NCI-H2171 treated with DMSO at 0.1 percent for 48 hours (cell line): Measurements from ENCODE around the gene CAMK1D.
"Not testable (repeated sequence)": the region's sequence is repeated elsewhere in the genome, so short reads cannot be mapped to it uniquely, and the experiment has no call there.

Source experiments
- DNase-seq: peaks from one replicate; lab custom pipeline; 2025; lab: John Stamatoyannopoulos, UW

CAMK1D gene

DNA sequence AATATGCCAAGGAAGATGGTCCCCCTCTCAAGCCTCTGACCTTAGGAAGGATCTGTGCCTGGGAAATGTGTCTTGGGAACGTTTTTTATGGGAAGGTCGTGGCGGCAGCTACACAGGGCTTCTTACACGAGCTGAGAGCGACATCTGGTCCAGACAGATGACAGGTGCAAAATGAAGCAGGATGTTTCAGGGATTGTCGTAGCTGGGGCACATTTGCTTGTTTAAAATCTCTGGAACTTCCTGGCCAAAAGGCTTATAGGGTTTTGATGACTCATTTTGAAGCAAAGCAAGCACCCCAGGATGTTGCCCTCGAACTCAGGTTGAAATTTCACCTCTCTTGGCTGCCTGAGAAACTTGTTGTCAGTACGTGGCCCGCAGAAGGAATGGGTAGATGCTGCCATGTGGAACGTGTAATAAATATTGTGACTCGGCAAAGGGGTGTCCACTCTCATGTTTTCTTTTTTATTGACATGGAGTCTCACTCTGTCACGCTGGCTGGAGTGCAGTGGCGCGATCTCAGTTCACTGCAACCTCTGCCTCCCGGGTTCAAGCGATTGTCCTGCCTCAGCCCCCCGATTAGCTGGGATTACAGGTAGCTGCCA, 117.5 kb downstream of the CAMK1D start:
- DNase-seq: peak; percentile 90

DNA sequence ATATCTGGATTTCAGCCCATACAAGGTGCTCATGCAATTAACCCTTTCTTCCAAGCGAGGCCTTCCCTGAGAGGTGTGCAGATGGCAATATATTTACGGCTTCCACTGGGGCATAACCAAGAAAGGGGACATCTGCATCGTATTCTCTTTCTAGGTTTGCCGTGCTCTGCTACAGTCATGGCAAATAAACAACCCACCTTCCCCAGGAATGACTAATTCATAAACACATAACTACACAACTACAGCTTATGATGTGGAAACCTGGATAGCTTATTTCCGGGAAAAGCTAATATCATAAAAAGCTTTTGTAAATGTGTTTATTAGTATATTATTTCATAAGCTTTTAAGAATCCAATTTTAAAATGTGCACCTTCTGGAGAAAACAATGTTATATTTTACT, 120.0 kb downstream of the CAMK1D start:
- DNase-seq: peak; percentile 85

DNA sequence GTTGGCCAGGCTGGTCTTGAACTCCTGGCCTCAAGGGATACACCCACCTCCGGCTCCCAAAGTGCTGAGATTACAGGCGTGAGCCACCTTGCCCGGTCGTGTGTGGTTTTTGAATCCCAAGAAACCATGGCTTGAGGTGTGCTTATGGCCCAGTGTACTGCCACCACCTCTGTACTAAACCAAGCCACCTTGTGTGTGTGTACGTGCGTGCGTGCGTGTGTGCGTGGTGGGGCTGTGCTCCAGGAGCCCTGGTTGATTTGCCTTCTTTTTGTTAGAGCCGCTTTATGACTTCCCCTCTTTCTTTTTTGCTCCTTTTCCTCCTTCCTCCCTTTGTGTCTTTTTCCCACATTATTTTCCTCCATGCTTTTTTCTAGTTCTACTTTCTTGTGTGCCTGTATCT, 121.4 kb downstream of the CAMK1D start:
- DNase-seq: no peak

DNA sequence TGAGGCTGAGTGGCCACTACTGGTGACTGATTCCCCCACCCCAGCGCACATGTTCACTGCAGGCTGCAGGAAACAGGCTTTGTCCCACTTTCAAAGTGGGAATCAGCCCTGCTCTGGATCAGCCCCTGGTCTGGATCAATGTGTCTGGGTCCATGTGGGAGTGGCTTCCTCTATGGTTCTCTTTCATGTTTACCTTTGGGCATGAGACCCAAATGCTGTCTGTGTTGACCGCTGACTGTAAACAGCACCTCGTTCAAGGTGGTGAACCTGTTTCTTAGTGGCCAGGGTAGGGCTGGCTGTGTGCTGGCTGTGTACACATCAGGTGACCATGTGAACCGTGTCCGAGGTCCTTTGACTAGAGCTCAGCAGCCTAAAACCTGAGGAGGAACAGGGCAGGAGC, 121.8 kb downstream of the CAMK1D start:
- DNase-seq: no peak

DNA sequence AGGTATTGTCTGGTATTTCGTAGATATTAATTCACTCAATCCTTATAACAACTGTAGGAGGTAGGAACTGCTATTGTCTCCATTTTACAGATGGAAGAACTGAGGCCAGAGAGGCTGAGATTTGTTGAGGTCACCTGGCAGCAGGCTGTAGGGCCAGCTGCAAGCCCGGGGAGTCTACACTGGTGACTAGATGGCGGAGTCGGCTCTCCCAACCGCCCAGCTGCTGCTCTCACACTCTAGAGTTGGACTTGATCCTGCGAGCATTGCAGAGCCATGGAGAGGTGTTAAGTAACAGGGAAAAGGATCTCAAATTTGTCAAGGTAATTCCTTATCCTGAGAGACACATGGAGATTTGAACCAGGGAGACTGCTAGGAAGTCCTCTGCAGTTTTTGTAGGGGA, 124.1 kb downstream of the CAMK1D start:
- DNase-seq: no peak

DNA sequence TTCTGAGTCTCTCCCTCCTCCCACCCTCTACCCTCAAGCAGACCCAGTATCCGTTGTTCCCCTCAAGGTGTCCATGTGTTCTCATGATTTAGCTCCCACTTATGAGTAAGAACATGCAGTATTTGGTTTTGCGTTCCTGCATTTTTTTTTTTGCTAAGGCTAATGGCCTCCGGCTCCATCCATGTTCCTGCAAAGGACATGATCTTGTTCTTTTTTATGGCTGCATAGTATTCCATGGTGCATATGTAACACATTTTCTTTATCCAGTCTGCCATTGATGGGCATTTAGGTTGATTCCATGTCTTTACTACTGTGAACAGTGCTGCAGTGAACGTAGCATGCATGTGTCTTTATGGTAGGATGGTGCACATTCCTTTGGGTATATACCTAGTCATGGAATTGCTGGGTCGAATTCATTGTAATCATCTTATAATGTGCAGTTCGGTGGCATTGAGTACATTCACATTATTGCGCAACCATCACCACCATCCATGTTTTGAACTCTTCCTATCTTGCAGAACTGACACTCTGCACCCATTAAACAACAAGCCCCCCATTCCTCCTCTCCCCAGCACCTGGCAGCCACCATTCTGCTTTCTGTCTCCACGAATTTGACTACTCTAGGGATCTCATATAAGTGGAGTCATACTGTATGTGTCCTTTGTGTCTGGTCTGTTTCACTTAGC, 125.5 kb downstream of the CAMK1D start:
- no peak for DNase-seq

DNA sequence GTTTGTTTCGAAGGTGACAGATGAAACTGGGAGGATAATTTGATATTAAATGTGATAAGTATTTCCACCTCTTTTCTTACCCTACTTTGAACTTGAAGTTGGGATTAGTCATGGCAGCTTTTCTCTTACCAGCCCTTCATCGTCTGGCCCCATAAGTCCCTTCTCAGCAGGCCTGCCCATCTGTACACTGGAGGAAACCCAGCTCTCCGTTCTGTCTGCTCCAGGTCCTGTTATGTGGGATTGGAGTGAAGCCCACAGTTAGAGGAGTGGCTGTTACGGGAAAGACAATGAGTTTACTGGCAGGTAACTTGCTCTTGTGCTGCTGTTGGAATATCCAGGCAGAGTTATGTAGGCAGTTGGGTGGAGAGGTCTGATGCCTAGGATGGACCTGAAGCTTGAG, 127.3 kb downstream of the CAMK1D start:
- DNase-seq: no peak

DNA sequence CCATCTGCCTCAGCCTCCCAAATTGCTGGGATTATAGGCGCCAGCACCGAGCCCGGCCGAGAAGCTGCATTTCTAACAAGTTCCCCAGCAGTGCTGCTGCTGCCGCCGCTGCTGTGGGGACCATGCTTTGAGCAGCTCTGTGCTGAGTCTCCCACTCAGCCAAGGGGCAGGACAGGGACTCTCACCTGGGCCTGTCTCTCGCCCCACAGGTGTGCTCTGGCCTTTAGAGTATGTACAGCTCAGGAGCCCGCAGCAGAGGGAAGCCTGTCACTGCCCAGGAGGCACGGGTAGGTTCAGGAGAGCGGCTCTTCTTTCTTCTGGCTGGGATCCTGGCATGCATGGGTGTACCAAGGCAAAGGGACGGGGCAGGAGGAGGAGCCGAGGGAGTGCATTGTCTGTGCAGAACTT, 130.1 kb downstream of the CAMK1D start:
- DNase-seq: no peak

DNA sequence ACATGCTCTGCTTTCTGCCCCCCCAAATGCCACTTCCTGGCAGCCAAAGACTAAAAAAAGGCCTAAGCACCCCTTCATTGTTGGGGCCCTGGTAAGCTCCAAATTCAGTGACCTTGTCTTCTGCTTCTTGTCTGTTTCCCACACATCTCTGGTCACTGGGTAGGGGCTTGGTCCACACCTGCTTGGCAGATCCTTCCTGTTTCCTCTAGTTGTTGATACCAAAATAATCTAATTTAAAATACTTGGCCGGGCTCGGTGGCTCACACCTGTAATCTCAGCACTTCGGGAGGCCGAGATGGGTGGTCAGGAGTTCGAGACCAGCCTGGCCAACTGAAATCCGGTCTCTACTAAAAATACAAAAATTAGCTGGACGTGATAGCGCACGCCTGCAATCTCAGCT, 130.6 kb downstream of the CAMK1D start:
- no peak for DNase-seq

DNA sequence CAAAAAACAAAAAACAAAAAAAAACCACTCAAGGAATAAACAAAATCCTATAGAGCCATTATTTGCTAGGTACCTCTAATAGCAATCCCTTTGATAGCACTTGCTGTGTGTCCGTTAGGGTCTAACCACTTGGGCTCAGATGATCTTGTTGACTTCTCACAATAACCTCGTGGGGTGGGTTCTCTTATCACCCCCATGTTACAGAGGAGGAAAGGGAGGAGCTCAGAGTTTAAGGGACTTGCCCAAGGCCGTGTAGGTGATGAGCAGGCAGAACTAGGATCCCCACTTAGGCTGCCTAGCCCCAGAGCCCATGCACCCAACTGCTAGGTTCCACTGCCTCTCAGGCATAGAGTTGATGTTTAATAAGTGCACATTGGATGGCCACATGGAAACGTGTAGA, 131.1 kb downstream of the CAMK1D start:
- no peak for DNase-seq

DNA sequence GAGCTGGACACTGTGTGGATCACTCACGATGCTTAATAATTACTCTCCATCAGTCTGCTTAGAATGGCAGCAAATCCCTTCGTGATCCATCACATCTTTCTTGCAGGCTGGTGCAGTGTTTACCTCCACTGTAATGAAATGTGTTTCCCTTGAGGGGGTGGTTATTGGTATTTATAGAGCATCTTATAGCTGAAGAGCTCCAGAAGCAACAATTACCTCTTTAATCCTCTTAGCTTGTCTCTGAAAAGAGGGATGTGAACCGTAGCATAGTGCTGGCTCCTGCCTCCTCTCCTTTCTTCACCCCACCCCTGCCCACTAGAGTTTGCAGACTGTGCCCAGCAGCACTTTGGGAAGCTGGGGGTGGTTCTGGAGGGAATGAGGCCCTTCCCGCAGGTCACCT, 132.6 kb downstream of the CAMK1D start:
- DNase-seq: no peak

DNA sequence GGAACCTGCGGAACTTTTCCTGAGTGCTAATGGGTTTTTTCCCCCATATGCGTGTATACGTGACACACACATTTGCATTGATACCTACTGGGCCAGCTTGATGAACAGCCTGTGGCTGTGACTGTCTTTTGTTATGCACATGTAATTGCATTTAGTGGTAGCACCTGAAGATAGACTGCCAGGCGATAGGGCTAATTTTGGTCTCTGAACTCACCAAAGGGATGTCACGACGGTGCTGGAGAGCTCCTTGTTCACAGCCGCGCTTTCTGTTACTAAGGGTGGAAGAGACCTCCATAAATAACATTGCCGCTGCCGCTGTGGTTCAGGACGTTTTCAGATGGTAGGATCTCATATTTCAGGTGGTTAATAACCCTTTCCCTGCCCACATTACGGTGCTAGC, 133.2 kb downstream of the CAMK1D start:
- peak; percentile 25 for DNase-seq

DNA sequence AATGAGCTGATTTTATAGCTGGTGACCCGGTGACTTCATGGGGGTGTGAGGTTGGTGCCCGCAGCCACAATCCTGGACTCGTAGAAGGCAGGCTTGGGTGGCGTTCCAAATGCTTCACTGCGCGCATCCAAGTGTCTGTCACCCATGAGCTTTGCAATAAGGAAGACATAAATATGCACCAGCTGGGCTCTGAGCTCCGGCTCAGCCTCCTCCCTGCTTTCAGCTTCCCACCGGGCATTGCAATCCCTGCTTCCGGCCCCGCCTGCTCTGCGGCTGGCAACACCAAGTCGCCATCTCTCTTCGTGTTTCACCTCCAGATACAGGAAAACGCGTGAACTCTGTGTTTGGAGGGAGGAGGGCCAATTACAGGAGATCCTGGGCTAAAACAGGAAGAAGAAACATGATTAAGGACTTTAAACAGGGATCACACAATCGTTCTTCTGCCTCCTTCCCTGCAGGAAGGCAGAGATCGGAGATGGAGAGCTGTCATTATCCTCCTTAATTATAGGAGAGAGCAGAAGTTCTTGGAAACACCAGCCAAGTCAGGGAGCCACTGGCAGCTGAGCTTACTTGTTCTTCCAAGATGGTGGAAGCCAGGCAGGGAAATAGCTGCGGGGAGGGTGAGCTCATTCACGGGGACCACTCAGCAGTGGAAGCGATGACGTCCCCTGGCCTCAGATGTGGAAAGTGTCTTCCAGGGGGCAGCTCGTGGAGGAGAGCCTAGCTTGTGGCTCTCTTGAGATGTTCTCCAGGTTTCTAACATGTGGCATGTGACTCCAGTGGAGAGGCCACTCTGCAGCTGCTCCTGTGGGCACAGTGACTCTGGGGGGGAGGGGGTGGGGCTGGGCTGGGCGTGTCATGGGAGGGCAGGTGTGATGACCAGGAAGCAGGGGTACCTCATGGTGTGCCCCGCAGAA, 134.9 kb downstream of the CAMK1D start:
- peak; percentile 81 for DNase-seq

DNA sequence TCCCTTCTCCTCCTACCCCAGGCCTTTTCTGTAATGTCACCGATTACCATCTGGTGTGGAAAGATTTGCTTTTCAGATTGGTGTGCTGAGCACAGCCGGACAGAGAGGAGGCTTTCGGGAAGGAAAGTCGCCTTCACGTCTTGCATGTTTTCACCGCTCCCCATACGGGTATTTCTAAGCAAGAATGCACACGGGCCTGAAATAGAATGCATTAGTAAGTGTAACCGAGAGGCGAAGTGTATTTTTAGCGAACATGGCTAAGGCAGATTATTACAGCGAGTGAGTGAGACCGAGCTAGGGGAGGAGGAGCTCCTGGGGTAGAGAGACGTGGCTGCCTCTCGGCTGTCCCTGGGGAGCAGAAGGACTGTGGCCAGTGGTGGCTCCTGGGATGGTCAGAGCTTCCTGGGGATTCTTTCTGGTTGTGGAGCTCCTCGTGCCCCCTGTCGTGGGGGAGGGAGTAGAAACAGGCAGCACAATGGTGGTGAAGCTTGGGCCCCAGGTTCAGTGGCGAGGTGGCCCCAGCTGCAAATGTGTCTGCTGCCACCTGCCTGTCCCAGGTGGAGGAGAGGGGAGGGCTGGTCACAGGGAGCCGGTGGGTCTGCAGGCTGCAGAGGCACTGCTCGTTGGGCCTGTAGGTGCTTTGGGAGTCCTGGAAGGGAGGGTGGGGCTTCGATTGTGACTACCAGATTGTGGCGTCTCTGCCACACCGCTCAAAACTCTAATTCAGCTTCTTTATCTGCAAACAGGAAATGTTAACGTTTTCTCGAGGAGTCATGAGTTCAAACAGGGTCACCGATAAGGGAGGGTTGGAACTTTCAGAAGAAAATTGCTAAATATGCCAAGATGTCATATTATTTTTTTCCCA, 135.8 kb downstream of the CAMK1D start:
- DNase-seq: peak; percentile 67

DNA sequence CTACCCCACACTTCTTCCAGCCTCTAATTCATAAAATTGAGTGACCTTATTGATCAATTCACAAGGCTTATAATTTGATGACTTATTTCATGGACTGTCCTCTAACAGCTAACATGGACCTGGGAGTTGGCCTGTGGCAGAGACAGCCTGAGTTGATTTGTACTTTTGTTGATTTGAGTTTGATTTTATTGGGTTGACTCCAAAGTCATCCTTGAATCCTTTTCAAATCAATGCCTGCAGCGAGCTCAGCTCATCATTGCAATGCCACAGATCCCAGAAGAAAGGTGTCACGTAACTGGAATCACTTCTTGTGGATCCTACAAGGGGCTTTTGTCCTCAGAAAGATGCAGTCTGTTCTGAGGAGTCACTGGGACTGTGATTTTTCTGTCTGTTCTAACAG, 138.0 kb downstream of the CAMK1D start:
- DNase-seq: no peak

DNA sequence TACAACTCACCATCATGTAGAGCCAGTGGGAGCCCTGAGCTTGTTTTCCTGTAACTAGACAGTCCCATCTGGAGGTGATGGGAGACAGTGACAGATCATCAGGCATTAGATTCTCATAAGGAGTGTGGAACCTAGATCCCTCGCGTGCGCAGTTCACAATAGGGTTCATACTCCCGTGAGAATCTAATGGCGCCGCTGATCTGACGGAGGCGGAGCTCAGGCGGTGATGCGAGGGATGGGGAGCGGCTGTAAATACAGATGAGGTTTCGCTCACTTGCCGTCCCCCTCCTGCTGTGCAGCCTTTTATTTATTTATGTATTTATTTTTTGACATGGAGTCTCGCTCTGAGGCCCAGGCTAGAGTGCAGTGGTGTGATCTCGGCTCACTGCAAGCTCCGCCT, 139.3 kb downstream of the CAMK1D start:
- no peak for DNase-seq

DNA sequence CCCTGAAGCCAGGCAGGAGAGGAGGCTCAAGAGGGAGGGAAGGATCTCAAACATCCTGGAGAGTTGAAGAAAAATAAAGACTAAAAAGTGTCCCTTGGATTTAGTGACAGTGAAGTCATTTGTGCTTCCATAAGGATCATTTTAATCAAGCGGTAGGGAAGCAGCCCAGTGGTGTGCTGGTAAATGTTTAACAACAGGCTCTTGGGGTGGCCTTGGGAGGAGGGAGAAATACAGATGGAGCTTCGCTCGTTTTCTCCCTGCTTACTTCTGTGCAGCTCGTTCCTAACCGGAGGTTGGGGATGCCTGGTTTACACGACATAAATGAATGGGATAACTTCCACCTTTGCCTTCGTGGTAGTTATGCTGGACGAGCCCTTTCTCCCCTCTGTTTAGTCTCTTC, 140.0 kb downstream of the CAMK1D start:
- DNase-seq: no peak

DNA sequence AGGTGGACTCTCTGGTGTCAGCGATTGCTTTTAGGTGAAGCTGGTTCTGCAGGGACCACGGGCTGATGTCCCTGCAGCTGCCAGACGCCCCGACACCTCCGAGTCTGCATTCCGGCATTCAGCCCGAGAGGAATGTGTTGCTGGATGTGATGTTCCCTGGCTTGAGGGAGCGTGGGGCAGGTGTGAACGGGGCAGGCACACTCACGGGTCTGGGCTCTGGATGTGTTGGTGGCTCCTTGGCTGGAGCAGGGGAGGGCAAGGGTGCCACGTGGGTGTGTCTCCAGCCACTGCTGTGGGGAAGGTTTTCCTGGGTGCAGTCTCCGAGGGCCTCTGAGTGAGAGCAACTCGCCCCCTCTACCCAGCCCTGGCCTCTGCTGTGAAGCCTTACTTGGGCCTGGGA, 140.5 kb downstream of the CAMK1D start:
- DNase-seq: no peak

DNA sequence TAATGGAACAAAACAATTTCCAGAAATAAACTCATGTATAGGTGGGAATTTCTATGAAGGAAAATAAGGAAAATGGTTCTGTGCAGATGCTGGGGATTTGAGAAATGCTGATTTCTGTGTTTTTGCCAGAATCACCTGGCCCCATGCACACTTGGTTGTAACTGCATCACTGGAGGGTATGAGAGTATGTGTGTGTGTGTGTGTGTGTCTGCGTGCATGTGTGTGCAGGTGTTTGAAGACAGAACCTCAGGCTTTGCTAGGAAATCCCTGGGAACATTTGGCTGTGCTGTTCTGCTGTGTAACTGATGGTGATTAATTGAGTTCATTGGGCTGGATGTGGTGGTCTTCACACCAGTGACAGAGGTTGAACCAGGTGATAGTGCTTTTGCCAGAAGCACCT, 141.6 kb downstream of the CAMK1D start:
- DNase-seq: no peak

DNA sequence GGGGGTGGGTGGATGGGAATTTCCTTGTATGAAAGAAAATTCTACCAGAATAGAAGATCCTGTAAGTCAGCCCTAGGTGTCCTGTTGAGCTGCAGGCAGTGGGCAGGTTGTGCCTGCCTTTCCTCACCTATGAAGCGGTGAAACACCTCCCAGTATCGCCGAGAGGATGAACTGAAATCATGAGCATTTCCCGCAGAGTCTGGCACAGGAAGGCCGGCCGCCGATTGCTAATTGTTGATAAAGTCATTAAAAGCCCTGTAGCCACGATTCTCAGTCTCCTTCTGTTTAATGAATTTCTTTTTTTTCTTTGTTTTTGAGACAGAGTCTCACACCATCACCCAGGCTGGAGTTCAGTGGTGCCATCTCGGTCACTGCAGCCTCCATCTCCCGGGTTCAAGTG, 142.1 kb downstream of the CAMK1D start:
- DNase-seq: no peak

DNA sequence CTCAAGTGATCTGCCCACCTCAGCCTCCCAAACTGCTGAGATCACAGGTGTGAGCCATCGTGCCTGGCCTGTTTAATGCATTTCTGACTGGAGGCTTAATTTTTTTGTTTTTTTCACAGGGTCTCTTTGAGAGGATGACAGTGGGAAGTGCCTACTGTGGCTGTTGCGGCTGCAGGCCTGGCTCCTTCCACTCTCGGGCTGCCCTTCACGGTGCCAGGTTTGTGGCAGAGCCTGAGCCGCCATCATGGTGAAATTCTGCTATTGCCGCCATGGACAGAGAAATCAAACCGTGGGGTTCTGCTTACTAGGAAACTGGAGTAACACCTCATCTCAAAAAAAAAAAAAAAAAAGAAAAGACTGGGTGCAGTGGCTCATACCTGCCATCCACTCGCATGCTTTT, 142.7 kb downstream of the CAMK1D start:
- no peak for DNase-seq

DNA sequence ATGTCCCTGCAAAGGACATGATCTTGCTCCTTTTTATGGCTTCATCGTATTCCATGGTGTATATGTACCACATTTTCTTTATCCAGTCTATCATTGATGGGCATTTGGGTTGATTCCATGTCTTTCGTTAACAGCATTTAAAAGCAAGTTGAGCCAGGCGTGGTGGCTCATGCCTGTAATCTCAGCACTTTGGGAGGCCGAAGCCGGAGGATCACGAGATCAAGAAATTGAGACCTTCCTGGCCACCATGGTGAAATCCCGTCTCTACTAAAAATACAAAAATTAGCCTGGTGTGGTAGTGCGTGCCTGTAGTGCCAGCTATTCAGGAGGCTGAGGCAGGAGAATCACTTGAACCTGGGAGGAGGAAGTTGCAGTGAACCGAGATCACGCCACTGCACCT, 147.7 kb downstream of the CAMK1D start:
- not testable (repeated sequence) for DNase-seq
